CD4-positive, alpha-beta T cell treated with Interleukin-4 for 1 hour (primary cell): ENCODE results near the gene MRPL58.
"Not testable (repeated sequence)": the region's sequence is repeated elsewhere in the genome, so short reads cannot be mapped to it uniquely, and the experiment has no call there.

Experiments used
- DNase-seq, 2 donors: peaks; one replicate each; pipeline ENCODE4 v3.0.0-alpha.2; 2020 to 2022

MRPL58 gene

GRCh38 chr17:75019710-75020109 is 7.2 kb downstream of the MRPL58 start:
- DNase-seq = no peak

- DNase-seq = no peak
Observed at GRCh38 chr17:75020331-75021110, 8.1 kb downstream of the MRPL58 start.

DNA sequence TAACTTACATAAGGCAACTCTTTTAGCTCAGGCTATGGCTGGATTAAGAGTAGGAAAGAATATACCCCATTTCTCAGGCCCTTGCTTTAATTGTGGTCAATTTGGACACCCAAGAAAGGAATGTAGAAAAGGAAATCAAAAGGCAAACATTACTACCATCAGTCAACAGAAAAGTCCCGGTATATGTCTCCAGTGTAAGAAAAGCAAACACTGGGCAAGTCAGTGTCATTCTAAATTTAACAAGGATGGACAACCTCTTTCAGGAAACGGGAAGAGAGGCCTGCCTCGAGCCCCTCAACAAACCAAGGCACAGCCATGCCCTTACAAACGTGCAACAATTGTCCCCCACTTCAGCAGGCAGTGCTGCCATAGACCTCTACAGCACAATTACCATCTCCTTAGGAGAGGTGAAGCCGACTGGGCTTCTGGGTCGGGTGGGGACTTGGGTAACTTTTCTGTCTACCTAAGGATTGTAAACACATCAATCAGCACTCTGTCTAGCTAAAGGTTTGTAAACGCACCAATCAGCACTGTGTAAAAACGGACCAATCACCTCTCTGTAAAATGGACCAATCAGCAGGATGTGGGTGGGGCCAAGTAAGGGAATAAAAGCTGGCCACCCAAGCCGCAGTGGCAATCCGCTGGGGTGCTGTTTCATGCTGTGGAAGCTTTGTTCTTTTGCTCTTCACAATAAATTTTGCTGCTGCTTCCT is 12.4 kb downstream of the MRPL58 start:
- peak; percentile 51 to 53 for DNase-seq

- DNase-seq = not testable (repeated sequence)
Observed at GRCh38 chr17:75025398-75025734, 12.9 kb downstream of the MRPL58 start.

DNA sequence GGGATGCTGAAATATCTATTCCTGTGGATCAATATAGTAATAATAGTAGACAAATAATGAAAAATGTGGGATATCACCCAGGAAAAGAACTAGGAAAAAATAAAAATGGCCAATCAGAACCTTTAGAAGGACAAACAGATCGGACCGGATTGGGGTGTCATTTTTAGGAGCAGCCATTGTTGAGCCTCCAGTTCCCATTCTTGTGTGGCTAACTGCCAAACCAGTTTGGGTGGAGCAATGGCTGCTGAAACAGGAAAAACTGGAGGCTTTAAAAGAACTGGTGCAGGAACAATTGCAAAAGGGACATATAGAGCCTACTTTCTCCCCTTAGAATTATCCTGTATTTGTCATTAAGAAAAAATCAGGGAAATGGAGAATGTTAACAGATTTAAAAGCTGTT is 14.2 kb downstream of the MRPL58 start:
- not testable (repeated sequence) for DNase-seq

- no peak for DNase-seq
Observed at GRCh38 chr17:75030161-75030560, 17.7 kb downstream of the MRPL58 start.

DNA sequence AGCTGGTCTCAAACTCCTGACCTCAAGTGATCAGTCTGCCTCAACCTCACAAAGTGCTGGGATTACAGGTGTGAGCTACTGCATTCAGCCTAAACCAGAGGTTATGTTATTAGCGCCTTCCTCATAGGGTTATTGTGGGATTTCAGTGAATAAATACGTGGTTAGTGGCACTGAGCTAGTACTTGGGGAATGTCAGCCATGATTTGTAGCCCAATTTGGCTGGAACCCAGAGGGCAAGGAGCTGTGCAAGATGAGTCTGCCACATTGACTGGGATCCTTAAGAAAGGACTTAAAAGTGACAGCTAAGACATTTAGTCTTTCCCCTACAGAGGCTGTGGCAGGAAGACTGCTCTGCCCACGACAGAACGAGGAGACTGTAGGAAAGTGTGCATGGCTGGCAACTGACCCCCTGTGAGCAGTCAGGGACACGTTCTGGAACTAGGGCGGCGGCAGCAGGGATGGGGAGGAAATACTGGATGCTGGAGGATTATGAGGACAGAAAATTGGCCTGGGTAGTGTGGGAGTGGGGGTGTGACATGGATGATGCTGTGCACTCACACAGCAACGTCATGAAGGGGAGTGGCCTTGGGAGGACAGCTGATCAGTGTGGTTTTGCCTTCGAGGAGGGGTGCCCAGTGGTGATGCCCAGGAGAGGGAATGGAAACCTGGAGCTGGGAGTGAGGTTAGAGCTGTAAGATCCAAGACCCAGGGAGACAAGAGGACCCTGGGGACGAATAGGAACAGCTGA is 19.7 kb downstream of the MRPL58 start:
- DNase-seq = peak; percentile 71 to 72

- DNase-seq = peak; percentile 12 to 28
Observed at GRCh38 chr17:75032720-75033280, 20.3 kb downstream of the MRPL58 start.

DNA sequence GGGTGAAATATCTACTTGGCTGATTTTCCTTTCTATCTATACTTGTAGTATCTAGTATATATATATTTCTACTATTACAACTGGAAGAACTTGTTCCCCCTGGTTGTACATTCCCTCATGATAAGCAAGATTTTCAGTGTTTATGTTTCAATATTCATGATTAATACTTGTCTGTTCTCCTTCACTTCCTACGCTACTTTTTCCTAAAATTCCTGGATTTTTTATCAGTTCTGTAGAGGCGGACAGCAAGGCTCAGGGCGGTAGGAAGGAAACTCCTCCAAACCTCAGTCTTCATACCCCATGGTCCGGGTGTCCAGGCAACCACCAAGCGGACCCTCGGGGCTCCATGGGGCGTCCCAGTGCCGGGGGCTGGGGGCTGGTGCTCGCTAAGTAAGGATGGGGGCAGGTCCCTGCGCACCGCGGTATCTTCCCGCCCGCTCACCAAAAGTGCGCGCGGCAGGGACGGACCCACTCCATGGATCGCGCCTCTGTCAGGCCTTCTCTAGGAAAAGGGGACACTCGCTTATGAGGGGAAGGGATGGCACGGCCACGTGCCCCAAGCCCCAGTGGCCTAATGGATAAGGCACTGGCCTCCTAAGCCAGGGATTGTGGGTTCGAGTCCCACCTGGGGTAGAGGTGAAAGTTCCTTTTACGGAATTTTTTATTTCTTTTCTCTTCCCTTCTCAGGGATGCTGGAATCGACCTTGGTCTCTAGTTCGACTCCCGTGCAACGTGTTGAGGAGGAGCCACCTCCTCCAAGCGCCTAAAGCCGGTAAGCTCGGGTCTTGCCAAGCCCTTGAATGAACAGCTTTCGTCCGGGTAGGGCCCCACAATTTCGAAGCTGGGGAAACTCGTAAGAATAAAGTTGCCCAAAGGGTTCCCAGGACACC is 21.1 kb downstream of the MRPL58 start:
- peak; percentile 90 to 91 for DNase-seq

GRCh38 chr17:75034236-75034908 is 21.9 kb downstream of the MRPL58 start:
- peak; percentile 88 to 89 for DNase-seq

DNA sequence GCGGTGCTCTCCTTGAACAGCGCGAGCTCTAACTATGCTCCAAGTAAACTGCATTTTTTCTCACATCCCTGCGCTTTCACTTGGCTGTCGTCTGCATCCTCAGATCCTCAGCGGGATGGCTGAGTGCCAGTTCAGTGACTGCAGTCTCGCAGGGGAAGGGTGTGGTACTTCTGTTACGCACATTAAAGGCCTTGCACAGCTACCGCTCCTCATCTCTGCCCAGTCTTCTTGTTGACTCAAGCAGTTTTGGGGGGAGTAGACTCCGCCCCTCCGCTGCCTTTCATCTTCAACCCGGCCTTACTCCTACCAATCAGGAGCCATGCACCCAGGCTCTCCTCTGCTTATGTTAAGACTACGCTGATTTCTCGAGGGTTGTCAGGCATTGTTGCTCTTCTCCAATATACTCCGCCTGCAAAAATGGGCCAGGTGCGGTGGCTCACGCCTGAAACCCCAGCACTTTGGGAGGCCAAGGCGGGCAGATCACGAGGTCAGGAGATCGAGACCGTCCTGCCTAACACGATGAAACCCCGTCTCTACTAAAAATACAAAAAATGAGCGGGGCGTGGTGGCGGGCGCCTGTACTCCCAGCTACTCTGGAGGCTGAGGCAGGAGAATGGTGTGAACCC is 24.3 kb downstream of the MRPL58 start:
- peak; percentile 95 for DNase-seq

GRCh38 chr17:75039238-75039637 is 26.8 kb downstream of the MRPL58 start:
- no peak for DNase-seq

DNA sequence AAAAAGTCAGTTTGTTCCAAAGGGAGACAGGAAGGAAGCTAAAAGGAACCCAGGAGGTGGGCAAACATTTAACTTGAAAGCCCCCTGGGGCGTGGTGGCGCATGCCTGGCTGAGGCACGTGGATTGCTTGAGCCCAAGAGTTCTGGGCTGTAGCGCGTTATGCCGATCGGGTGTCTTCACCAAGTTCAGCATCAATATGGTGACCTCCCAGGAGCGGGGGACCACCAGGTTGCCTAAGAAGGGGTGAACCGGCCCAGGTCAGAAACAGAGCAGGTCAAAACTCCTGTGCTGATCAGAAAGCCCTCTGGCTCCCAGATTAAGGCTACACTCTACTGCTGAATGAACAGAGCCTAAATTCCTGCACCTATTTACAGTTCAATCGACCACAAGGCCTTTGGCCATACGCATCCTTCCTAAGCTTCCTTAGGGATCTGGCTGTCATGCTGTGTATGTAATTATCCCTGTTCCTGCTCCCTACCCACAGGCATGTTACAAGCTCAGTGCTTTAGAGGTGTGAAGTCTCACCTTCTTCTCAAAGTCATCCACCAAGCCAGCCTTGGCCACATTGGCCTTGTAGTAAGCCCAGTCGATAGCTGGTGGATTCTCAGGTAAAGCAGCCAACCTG is 29.3 kb downstream of the MRPL58 start:
- DNase-seq = no peak

- DNase-seq = not testable (repeated sequence)
Observed at GRCh38 chr17:75043789-75044188, 31.3 kb downstream of the MRPL58 start.

DNA sequence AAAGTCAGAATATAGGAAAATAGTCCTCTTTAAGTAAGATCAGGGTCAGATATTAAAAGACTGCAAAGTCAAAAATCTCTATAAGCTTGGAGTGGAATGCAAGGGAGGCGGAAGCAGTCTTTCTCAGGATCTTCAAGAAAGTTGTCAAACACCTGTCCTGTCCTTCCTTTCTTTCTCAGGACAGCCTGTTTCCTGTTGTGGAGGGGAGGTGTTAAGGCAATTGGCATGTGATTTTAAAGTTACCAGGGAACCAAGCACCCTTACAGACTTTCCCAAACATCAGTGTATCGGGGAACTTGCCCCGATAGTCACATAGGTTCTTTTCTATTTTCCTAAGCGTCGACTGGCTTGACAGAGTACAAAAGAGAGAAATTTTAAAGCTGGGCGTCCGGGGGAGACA is 32.2 kb downstream of the MRPL58 start:
- DNase-seq = no peak

DNA sequence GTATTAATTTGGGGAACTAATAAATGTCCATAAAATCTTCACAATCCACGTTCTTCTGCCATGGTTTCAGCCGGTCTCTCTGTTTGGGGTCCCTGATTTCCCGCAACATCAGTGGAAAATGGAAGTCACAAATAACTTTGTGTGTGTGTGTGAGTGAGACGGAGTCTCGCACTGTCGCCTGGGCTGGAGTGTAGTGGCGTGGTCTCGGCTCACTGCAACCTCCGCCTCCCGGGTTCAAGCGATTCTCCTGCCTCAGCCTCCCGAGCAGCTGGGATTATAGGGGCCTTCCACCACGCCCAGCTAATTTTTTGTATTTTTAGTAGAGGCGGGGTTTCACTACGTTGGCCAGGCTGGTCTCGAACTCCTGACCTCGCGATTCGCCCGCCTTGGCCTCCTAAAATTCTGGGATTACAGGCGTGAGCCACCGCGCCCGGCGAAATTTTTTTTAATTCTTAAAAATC is 33.5 kb downstream of the MRPL58 start:
- DNase-seq = not testable (repeated sequence)

- DNase-seq = peak; percentile 96 to 97
Observed at GRCh38 chr17:75046407-75047289, 34.2 kb downstream of the MRPL58 start, which contains the start of the genes ATP5PD and KCTD2. Gene ATP5PD (minus strand): TSS chr17:75046969. CDS start chr17:75042650, 4,319 bp downstream. Gene KCTD2 (plus strand): TSS chr17:75047225. CDS start chr17:75047251, 26 bp downstream.

DNA sequence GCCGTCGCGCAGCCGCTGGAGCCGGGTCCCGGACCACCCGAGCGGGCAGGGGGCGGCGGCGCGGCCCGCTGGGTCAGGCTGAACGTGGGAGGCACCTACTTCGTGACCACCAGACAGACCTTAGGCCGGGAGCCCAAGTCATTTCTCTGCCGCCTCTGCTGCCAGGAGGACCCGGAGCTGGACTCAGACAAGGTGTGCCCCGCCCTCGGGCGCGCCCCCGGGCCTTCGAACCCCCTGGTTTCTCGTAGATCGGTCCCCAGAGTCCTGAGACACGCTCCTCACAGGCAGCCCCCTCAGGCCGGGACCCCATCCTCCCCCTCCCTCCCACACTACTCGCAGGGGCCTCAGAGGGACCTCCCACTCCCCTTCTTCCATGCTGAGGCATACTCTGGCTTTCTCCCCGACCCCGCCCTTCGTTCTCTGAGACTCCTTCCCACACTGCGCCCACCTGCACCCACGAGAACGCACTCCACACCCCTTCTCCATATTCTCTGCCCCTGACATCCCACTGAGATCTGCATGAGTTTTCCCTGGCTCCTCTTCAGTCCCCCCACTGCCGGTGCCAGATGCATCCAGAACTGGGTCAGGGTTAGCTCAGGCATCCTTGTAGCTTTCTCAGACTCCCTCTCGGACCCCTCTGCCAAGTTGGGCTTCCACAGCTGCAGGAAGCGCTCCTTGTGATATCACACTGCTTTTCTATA is 35.1 kb downstream of the MRPL58 start:
- peak in 1 of 2 donors; percentile 19 for DNase-seq
